GM21825 (cell line): ENCODE measurements around the gene KIAA1958.
"Not testable (repeated sequence)": the region's sequence is repeated elsewhere in the genome, so short reads cannot be mapped to it uniquely, and the experiment has no call there.

ENCODE experiments used
- ATAC-seq: cut with Tn5 transposase; IDR thresholded peaks from one replicate; pipeline ENCODE4 v1.9.1; 2021; ENCODE audit warnings: mild to moderate bottlenecking, moderate library complexity; ENCODE audit not compliant: unreplicated experiment

Gene KIAA1958

DNA sequence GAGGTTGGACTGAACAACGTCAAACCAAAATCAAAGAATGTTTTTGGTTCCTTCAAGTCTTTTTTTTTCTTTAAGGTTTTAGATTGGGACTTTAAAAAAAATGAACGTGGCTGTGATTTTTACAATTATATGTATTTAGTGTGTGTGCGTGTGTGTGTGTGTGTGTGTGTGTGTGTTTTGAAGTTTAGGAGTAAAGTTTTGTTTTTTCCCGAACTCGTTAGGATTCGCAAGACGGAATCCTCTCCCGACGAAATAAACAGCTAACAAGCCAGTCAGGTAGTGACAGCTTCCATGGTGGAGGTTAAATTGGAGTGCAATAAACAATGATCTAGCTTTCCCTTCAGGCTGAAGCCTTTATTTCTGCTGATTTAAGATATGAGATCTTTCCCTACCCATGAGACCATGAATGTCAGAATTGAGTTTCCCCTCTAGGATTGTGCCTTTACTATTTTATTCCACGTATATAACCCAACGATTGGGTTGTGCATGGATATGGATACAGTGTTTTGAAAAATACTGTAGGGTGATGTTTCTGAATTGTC is 1.2 kb downstream of the KIAA1958 start:
- no peak for ATAC-seq

DNA sequence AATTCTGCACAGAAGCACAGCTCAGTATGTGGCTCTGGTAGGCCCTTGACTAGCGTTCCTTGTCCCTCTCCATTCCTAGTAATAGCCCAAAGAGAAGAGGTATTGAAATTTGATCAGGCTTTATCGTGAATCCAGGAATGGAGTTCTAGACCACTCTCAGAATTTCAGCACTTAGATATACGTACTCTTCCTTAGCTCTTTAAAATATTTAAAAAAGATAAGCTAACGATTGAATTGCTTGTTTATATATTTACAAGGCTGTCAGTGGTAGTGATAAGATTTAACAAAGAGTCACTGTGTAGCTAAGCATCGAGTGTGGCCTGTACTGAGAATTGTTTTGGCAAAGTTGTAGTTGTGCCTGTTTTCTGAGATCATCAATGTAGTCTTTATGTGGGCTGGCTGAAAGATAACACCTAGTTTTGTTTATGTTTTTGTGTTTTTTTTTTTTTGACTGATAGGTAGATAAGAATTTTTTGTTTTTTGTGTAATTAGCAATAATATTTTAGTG is 2.5 kb downstream of the KIAA1958 start:
- no peak for ATAC-seq

DNA sequence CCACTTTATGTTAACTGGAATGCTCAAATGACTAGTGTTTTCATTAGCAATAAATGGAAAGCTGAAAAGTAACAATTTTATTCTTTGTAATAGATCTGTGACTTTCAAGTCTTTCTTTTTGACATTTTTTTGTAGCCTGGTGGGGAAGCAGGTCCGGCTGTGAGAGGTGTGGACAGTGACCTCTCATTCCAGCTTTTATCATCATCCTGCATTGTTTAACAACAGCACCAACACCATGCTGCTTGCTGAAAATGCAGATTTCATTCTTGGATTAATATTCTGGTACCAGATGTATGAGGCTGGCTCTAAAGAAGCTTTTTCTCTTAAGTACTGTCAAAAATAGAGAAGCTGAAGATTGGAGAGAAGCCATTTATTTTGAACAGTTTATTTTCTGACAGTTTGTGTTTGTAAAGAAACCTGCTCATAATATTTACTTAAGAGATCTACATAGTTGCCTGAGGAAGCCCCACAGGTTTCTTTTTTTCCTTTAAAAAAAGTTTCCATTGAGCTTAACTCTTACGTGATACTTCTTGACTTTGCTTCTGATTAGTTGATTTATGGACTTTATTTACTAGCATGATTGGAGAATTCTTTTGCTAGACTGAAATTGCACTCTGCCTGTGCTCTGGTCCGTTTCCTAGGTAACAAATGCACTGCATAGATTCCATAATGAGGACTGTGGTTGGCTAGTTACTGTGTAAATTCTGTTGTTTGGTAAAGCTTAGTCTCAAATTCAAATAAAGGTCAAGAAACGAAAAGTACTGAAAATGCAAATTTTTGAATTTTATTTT is 3.4 kb downstream of the KIAA1958 start:
- no peak for ATAC-seq

DNA sequence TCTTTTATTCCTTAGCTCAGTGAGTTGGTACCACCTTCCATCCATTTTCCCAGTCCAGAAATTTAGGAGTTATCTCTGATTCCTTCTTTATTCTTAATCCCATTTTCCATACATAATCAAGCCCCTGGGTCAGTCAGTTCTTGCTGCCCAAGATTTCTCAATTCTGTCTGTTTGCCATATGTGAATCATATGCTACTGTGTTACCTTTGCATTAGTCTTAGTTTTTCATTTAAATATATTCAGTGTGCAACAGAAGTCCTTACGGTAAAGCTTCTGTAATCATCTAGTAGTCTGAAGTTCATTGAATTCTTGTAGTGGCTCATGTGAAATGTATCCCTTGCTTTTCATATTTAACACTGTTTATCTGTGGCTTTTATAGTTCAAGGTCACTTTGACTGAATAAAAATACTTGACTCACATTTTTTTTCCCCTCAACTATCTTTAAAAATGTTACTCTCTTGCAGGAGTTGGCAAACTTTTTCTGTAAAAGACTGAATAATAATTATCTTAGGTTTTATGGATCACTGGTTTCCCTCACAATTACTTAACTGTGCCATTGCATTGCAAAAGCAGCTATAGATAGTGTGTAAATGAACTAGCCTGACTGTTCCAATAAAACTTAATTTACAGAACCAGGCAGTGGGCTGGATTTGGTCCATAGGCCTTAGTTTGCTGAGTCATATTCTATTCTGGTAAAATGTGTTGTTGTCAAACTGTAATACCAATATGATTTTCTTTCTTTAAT is 6.9 kb downstream of the KIAA1958 start:
- no peak for ATAC-seq

- no peak for ATAC-seq
Observed at GRCh38 chr9:112494153-112494552, 7.5 kb downstream of the KIAA1958 start.

GRCh38 chr9:112495614-112496013 is 9.0 kb downstream of the KIAA1958 start:
- ATAC-seq = no peak

GRCh38 chr9:112496074-112496722 is 9.6 kb downstream of the KIAA1958 start:
- ATAC-seq = no peak

GRCh38 chr9:112500842-112501241 is 14.2 kb downstream of the KIAA1958 start:
- no peak for ATAC-seq

DNA sequence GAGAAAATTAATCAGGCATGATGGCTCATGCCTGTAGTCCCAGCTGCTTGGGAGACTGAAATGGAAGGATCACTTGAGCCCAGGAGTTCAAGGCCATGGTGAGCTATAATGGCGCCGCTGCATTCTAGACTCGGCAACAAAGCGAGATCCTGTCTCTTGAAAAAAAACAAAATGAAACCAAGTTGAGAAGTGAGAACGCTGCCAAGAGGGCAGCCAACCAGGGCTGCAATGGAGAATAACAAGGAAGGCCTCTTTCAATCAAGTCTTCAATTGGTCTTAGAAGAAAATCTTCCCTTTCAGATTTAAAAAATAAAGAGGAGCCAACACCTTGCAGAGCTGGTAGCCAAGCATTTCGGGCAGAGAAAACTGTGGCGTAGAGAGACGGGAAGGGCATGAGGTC is 14.7 kb downstream of the KIAA1958 start:
- no peak for ATAC-seq

GRCh38 chr9:112502175-112502946 is 15.7 kb downstream of the KIAA1958 start:
- ATAC-seq = no peak

DNA sequence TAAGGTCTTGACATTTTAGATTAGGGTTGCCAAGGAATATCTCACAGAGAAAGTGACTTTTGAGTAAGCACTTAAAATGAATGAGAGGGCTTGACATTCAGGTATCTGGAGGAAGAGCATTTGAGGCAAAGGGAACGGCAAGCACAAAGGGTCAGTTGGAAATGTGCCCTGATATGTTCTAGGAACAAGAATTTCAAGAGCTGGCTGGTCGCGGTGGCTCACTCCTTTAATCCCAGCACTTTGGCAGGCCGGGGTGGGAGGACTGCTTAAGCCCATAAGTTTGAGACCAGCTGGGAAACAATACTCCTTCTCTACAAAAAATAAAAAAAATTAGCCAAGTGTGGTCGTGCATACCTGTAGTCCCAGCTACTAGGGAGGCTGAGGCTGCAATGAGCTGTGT is 16.5 kb downstream of the KIAA1958 start:
- ATAC-seq = no peak

- ATAC-seq = no peak
Observed at GRCh38 chr9:112505086-112505485, 18.5 kb downstream of the KIAA1958 start.

- ATAC-seq = no peak
Observed at GRCh38 chr9:112505607-112506006, 19.0 kb downstream of the KIAA1958 start.

GRCh38 chr9:112506571-112506970 is 19.9 kb downstream of the KIAA1958 start:
- no peak for ATAC-seq

- no peak for ATAC-seq
Observed at GRCh38 chr9:112507001-112507680, 20.5 kb downstream of the KIAA1958 start.

GRCh38 chr9:112508377-112508776 is 21.8 kb downstream of the KIAA1958 start:
- no peak for ATAC-seq

- ATAC-seq = not testable (repeated sequence)
Observed at GRCh38 chr9:112512377-112512776, 25.8 kb downstream of the KIAA1958 start.

- ATAC-seq = no peak
Observed at GRCh38 chr9:112516769-112517168, 30.1 kb downstream of the KIAA1958 start.

GRCh38 chr9:112520069-112520468 is 33.4 kb downstream of the KIAA1958 start:
- no peak for ATAC-seq

DNA sequence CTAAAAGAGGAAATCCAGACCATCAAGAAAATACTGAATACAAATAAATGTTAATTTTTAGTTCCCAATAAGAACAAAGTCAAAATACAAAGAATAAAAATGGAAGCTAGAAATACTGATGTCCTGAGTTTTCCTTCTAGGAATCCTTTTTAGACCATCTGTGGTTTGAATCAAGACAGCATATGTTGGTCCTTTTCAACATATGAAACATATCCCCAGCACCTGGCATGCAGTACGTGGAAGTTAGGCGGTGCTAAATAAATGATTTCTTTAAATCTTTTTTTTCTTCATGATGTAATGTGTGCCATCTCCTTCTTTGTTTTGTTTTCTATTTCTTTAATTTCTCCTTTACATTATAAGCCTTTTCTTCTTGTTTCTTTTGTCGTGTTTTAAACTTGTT is 34.0 kb downstream of the KIAA1958 start:
- no peak for ATAC-seq
